Measurements from ENCODE around the gene ADARB2.

Gene ADARB2

DNA sequence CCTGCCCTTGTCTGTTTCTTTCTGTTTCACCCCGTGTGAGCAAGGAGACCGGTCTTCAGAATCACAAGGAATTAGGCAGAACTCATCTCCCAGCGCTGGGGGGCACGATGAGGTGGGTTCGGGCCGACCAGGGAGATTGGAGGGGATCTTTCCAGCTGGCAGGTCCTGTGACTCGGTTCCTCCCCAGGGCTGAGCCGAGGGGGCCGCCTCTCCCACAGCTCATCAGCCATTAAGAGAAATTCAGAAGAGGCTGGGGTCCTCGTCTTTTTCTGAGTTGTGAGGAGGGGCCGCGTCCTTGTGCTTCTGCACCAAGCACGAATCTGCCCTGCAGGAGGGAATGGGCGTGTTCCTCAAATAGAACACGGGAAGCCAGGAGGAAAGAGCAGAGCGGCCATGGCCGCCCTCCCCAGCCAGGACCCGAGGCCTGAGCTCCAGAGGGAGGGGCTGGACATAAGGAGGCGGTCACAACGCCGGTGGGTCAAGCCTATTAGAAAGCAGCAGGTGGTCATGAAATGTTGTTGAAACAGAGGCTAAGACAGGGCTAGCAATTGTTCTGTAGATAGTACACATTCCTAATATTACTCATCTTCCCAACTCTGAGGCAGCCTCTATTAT, 125.3 kb downstream of the ADARB2 start:
- DNase-seq (ENCODE audit: low read depth): no peak

DNA sequence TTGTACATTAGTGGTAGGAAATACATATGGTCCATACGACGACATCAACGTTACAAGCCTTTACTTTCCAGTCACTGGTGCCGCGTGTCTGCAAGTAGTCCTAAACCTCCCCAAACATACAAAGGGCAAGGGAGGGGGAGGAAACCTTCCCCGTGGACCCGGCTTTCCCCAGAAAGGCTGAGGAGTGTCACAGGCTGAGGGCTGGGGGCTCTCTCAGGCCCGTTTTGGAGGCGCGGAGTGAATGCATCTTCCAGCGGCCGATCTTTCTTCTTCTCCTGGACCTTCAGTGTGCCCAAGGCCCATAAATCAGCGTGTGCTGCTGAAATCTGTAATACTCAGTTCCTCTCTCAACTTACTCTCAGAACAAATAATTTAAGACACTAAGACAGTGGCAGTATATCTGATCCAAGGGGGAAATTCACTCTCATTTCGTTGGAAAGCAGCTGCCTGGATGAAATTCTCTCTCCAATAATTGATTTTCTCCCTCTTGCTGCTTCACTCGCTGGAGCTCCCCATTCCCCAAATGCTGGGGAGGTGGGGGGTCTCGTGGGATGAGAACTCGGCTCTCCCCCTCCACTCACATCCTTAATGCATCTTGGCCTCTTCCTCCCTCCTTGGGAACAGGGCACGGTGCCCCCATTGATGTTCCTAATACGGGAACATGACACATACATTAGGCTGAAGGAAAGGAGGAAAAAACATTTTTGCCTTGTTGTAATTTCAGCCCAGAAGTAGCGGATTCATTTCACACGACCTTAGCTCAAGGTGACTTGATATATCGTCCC, 126.1 kb downstream of the ADARB2 start:
- no peak for DNase-seq (ENCODE audit: low read depth)

DNA sequence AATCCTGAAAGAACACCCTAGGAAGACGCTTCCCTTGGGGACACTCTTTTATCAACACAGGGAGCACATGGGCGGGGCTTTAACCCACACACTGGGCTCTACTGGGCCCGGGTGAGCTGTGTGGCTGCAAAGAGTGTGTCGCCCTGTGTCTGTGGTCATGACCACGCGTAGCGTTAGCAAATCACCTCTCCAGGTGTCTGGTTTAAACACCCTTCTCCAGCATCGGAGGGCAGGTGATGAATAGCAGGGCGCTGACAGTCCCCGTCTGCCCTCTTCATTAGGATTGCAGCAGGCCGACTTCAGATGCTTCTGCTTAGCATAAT, 127.7 kb downstream of the ADARB2 start:
- DNase-seq (ENCODE audit: low read depth): no peak

DNA sequence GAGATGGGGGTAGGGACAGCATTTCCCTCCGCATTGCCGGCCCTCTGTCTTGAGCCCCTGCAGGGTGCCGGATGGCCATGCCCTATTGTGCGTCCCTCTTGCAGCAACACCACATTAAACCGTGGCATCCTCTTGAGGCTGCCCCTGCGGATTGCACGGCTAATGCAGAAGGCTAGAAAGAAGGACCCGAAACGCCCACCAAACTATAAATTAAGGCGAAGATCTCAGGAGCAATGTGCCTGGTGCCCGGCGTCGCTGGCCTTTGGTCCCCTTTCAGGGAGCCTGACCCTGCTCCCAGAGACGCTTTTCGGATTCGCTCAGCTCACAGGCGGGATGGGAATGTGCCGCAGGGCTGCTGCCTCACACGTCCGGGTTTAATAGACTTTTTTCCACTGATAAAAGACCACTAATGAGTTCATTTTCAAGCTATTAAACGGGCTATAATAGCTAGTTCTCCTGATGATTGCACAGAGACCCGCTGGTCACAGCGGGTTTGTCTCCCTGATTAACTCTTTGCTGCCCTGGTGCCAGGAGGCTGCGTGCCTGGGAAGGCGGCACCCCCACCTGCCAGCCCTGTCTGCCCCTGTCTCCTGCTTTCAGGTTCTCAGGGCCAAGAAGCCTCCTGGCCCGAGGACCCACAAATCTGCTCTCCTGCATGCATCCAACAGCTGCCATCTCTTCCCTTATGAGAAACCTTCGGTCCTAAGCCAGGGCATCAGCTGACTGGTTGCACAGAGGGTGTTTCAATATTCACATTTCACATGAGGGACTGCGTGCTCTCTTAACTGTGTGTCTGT, 128.3 kb downstream of the ADARB2 start:
- no peak for DNase-seq (ENCODE audit: low read depth)

DNA sequence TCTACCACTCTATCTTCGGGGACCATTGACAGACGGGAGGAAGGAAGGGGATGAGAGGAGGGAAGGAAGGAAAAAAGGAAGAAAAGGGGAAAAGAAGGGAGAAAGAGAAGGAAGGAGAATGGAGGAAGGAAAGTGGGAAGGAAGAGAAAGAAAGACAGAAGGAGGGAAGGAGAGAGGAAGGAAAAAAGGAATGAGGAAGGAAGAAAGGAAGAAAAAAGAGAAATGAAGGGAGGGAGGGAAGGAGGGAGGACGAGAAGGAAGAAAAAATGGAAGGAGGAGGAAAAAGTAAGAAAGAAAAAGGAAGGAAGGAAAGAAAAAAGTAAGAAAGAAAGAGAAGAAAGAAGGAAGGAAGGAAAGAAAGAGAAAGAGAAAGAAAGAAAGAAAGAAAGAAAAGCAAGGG, 128.9 kb downstream of the ADARB2 start:
- no peak for DNase-seq (ENCODE audit: low read depth)

DNA sequence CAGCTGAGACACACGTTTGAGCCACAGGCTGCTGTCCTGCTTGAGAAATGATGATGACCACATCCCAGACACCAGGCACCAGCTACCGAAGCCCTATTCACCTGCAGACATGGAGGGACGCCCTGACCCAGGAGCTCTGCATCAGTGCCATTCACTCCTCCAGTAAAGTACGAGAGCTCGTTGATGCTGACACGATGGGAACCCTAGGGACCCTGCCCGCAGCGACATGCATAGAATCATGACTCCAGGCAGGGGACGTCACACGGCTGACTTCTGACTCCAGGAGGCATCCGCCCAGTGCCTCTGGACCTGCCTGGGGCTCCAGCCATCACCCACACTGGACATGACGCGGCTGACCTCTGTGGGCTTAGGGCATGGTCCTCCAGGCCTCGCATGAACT, 129.9 kb downstream of the ADARB2 start:
- no peak for DNase-seq (ENCODE audit: low read depth)

DNA sequence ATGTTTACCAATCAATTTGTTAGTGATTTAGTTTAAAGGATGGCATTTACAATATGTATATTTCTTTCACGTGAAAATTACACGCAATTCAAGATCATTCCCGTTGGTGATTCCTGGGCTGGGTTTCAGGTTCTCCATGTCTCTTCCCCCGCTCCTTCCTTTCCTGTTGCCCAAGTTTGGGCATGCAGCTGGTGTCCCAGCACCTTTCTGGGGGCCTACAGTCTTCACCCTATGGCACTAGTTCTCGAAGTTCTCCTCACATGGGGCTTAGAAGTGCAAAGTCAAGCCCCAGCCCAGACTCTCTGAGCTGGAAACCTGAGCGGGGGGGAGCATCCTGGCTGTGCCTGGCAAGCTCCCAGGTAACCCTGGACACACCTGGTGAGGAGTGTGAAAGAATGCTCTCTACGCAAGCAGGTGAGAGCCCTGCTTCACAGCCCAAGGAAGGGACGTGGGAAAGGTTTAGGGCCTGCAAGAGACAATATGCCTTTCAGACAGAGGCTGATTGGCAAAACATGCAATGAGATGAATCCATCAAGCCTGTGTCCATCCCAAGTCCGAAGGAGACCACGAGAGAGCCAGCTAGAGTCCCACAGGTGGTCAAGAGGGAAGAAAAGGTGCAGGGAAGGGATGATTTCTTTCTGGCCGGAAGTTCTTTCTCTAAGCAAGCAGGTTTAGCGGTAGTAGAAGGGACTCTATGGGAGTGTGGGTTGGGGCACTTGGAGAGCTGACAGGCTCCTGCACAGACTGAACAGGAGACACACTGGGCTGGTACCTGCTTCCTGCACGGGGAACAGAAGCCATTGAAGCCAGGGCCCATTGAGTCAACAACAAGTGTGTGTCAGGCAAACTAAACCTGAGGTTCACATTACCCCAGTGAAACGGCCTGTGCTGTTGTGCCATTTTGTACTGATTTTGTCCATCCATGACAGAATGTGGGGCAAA, 131.1 kb downstream of the ADARB2 start:
- no peak for DNase-seq (ENCODE audit: low read depth)

DNA sequence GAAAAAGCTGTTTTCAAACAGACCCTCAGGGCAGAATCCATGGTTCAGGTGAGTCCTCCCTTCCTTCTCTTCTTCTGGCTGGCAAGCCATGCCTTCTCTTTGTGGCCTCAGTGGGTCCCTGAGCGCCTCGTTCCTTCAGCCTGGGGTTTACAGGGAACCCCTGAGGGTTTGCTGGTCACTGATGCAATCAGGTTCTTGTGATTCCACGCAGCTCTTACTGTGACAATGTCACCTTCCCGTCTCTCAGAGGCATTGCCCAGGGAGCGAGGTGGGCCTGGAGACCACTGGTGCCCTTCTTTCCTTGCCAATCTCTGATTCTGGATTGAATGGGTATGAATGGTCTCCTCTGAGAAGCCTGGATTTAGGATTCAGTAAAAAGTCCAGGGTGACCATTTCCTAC, 132.2 kb downstream of the ADARB2 start:
- no peak for DNase-seq (ENCODE audit: low read depth)

DNA sequence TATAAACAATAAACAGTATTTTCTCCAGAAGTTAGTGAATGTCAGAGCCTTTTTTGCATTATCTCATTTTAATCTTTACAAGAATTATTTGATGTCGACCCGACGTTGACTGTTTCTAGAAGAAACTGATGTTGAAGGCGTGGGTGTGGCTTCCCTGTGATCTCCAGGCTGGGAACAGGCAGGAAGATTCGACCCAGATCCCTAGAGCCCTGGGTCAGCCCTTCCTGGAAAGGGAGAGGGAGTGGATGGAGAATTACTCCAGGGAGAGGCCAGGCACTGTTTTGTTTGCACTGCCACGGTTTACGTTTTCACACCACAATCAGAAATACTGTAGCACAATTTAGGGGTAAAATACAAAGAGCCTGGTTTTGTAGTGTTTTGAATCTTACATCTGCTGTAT, 133.1 kb downstream of the ADARB2 start:
- DNase-seq (ENCODE audit: low read depth): no peak

DNA sequence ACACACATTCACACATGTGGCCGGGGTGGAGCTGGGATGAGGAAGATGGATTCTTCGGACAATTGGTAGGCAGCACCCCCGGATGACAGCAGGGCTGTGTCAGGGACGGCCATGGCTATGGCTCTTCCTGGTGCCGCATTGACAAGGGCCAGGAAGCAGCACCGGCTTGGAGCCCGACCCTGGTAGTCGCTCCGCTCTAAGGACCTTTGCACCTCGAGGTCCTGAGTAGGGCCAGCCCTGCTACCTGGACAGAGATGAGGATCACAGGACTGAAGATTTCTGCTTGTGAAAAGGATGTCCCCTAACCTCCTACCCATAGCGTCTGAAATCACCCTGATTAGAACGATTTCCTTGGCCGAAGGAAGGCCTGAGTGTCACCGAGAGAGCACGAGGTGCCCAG, 134.1 kb downstream of the ADARB2 start:
- DNase-seq (ENCODE audit: low read depth): no peak

DNA sequence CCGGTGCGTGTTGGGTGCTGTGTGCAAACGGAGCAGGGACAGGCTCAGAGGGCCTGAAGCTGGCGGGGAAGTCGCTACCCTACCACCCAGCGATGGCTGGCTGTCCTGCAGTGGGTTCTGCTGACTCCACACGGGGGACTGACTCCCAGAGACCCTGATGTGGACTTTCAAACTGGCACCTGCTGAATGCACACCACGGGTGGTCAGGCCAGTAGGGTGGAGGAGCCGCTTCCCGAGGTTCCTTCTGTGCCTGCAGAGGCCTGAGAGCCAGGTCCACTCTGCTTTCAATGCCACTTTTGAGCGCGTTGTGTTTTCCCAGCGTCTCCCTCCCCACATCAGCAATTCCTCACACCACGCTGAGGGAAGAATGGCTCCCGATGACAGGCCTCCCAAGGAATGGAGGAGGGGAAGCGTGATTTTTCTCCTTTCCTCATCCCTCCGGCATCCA, 135.3 kb downstream of the ADARB2 start:
- no peak for DNase-seq (ENCODE audit: low read depth)

DNA sequence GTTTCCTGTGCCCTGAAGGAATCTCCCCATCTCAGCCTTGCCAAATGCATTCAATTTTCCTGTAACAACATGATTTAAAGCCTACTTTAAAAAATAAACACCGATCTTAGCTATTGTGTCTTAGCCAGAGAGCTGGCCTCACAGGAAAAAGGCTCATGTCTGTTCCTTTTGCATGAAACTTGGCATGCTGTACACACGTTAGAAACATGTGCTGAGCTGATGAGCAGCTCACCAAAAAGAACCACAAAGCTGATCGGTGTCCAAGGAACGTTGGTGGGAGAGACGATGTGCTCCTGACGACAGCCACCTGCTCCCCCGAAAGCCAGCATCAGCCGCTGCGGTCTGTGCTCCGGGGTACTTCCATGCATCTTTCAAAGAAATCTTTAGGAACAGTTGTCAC, 135.9 kb downstream of the ADARB2 start:
- no peak for DNase-seq (ENCODE audit: low read depth)

DNA sequence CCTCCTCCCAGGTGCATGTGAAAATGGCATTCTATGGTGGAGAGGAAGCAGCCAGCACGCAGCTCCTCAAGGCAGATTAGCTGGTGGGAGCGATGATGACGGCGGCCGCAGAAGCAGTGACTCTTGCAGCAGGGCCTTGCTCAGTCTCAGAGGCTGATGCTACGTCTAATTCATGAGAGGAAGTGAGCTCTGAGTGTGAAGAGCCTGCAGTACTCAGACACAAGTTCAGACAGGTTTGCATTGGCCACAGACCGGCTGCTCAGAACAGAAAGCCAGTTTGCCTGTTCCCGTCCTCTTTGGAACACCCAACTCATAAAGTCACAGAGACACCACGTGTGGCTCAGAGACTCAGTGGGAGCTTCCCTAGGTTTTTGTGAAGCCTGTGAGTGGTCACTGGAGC, 136.5 kb downstream of the ADARB2 start:
- no peak for DNase-seq (ENCODE audit: low read depth)

DNA sequence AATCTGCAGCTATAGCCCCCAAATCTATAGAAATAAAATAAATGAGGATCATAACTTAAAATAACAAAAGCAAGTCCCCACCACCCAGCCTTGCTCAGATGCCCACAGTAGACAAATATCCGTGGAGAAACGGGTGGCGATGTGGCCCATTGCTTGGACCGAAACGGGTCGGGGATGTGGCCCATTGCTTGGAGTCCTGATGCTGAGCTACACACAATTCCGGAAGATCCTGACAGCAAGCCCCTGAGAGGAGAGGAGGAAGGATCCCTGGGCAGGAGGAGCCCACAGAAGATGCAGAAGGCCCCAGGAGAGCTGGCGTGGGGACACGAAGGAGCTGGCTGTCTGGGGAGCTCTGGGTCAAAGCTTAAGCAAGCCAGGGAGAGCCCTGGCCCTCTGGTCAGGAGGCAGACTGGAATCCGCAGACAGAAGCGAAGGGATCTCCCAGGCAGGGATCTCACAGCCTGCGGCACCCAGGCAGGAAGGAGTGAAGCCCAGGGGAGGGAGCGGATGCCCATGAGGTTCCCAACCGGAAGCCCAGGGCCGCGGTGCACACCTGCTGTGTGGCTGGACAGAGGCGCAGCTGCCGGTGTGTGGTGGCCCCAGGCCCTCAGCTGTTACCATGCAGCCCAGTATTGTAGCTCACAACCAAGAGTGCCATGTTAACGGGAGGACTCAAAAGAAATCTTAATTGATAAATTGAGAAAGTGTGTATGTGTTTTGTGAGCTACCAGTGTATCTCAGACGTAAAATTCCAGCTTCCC, 138.8 kb downstream of the ADARB2 start:
- DNase-seq (ENCODE audit: low read depth): no peak

DNA sequence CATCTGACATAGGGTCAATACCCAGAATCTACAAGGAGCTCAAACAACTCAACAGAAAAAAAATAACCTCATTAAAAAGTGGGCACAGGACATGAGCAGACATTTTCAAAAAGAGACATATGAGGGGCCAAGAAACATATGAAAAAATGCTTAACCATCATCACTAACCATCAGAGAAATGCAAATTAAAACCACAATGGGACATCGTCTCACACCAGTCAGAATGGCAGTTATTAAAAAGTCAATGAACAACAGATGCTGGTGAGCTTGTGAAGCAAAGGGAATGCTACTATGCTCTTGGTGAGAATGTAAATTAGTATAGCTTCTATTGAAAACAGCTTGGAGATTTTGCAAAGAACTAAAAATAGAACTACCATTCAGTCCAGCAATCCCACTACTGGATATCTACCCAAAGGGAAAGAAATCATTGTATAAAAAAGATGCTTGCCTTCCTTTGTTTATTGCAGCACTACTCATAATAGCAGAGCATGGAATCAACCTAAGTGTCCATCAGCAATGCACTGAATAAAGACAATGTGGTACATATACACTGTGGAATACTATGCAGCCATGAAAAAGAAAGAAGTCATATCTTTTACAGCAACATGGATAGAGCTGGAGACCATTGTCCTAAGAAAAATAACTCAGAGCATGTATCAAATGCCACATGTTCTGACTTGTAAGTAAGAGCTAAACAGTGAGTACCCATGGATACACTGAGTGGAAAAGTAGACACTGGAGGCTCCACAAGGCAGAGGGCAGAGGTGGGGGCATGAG, 139.8 kb downstream of the ADARB2 start:
- DNase-seq (ENCODE audit: low read depth): no peak

DNA sequence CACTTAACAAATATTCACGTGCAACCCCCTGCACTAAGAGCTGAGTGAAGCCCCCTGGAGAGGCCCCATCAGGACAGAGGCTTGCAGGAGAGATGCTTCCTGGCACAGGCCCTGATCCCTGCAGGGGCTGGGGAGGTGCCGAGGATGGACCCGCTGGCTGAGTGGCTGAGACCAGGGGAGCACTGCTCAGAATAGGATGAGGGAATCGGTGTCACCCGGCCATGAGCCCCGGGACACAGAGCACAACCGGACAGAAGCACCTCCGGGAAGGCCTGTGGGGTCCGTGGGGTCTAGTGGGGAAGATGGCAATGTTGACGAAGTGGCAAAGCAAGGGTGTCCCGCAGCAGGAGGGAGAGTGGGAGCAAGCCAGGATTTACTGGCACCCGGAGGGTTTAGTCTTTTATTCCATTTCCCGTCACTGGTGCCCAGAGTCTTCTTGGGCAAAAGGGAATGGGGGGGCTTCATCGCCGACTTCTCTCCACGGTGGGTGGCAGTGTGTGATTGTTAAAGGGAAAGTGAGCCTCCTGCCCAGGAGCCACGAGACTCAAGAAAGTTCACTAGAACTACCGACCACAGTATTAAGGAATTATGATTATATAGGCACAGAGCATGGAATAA, 140.7 kb downstream of the ADARB2 start:
- DNase-seq (ENCODE audit: low read depth): no peak

DNA sequence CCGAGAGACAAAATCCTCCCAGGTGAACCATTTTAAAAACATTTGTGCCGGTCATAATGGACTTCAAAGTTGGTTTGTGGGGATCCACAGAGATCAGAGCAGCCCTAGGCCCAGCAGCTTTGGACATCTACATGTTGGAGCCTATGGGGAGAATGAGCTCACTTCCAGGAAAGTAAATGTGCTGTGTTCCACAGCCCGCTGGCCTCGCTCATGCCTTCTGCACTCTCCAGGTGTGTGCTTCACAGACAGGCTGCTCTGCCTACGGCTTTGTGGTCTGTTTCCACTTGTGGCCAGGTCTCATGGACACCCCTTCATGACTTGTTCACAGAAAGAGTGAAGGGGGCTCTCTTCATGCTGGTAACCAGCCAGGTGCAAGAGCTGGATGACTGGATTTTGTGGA, 141.6 kb downstream of the ADARB2 start:
- DNase-seq (ENCODE audit: low read depth): no peak

DNA sequence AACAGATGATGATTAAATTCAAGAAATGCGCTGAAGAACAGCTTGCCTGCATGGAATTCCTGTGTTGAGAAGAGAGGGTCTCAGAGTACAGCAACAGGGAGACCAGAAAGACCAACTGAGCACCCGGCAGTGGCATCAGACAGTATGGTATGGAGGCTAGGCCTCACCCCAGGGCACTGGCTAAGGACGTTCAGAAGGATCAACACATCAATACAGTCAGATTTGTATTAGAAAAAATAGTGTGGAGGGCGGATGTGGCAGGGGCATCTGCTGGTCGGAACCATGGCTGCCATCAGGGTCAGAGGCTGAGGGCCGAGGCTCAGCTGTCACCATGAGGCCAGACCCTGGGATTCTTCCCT, 142.1 kb downstream of the ADARB2 start:
- DNase-seq (ENCODE audit: low read depth): no peak

DNA sequence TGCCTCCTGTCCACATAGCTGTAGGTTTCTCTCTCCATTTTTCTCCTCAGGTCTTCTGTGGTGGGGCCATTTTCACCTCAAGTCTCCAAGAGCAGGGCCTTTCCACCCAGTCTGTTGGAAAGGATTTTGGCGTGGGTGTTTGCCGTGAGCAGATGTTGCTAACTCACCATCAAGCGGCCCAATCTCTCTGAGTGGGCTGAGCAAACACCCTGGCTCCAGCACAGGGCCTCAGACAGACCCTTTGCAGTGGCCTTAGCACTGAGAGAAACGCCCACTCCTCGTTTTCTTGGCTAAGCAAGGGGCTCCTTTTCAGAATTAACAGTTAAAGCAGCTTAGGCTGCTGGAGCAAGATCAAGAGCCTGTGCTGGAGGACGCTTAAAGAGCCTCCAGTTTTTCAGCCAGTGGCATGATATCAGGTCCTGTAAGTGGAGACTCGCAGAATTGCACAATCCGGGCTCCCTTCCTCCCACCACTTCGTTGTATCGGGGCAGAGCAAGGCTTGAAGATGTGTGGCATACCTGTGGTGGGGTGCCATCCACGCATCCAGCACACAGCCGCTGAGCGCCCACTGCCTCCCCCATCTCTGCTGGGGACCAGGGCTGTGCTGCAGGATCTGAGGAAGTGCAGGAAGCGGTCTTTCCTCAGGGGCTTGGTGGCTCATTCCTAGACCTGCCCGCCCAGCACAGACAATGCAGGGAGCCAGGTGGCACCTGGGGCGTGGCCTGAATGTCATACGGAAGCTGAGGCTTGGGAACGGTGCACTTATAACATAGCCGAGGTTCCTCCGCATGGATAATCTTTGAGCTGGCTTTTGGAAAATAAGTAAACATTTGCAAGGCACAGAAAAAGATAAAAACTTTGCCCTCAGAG, 142.7 kb downstream of the ADARB2 start:
- no peak for DNase-seq (ENCODE audit: low read depth)
